Nephron (organoid): ENCODE measurements around the gene ZNF608.
A peak's percentile ranks its signal among the peaks of the same experiment; 100 is the strongest.

Experiments used
- H3K27ac Mint-ChIP-seq, 3 experiments: 2 replicates each; pipeline ENCODE4 v1.8.0; 2020; ENCODE audit warnings: mixed read lengths in 3 of 3, mild to moderate bottlenecking in 2 of 3, moderate library complexity in 1 of 3
- H3K27me3 Mint-ChIP-seq: 2 replicates; pipeline ENCODE4 v1.8.0; 2021; ENCODE audit warnings: low read depth, mild to moderate bottlenecking, moderate library complexity, mixed read lengths
- H3K36me3 Mint-ChIP-seq: 2 replicates; pipeline ENCODE4 v1.8.0; 2020; ENCODE audit warnings: low read depth, mixed read lengths
- H3K4me1 Mint-ChIP-seq: 2 replicates; pipeline ENCODE4 v1.8.0; 2020; ENCODE audit warnings: mixed read lengths
- H3K4me3 Mint-ChIP-seq, 3 experiments: 2 replicates each; pipeline ENCODE4 v1.8.0; 2020; ENCODE audit warnings: mild to moderate bottlenecking in 3 of 3, mixed read lengths in 3 of 3, moderate library complexity in 2 of 3
- H3K9me3 Mint-ChIP-seq: 2 replicates; pipeline ENCODE4 v1.8.0; 2020; ENCODE audit warnings: mixed read lengths
- CTCF ChIP-seq, 3 experiments: fragments of 200-600 bp; sonication (generic); IDR thresholded peaks; one replicate each; pipeline ENCODE4 v1.5.0; 2021; ENCODE audit warnings: antibody characterized with exemption in 3 of 3; ENCODE audit not compliant: unreplicated experiment in 3 of 3

Gene ZNF608

GRCh38 chr5:124714910-124715309 lies 31.5 kb downstream of the ZNF608 start:
- TF ChIP-seq CTCF (IDR thresholded peaks at IDR 0.05; ENCODE audit: unreplicated experiment in 3 of 3): no peak

GRCh38 chr5:124713595-124713994 lies 32.8 kb downstream of the ZNF608 start:
- no peak for TF ChIP-seq CTCF (IDR thresholded peaks at IDR 0.05; ENCODE audit: unreplicated experiment in 3 of 3)
- Mint-ChIP-seq H3K9me3 (no peaks in the 10 kb centered on the region), H3K4me3 (no peak overlapping the region), H3K4me1 (peaks cover 65% of the 10 kb centered on the region), H3K27me3 (peaks cover 4% of the 10 kb centered on the region), H3K36me3 (peaks cover 34% of the 10 kb centered on the region), H3K27ac (peak overlapping the region in 2 of 3 experiments; percentile 27 to 57)

More at GRCh38 chr5:124714910-124715309, 31.5 kb downstream of the ZNF608 start:
- Mint-ChIP-seq H3K36me3 (peaks cover 34% of the 10 kb centered on the region), H3K27me3 (peaks cover 4% of the 10 kb centered on the region), H3K27ac (peak overlapping the region in 1 of 3 experiments; percentile 42), H3K4me1 (peaks cover 65% of the 10 kb centered on the region), H3K4me3 (no peak overlapping the region), H3K9me3 (no peaks in the 10 kb centered on the region)

- Mint-ChIP-seq H3K4me3 (no peak overlapping the region), H3K9me3 (no peaks in the 10 kb centered on the region), H3K36me3 (peaks cover 29% of the 10 kb centered on the region), H3K27ac (peak overlapping the region; percentile 3 to 57 (median 40)), H3K27me3 (peaks cover 4% of the 10 kb centered on the region), H3K4me1 (peaks cover 65% of the 10 kb centered on the region)
- TF ChIP-seq CTCF (IDR thresholded peaks at IDR 0.05; ENCODE audit: unreplicated experiment in 3 of 3): no peak
Measured at GRCh38 chr5:124712731-124713305, 33.6 kb downstream of the ZNF608 start.

- peaks cover 4% of the 10 kb centered on the region for H3K27me3 Mint-ChIP-seq
Measured at GRCh38 chr5:124708086-124708485, 38.4 kb downstream of the ZNF608 start.

GRCh38 chr5:124707520-124707919 lies 38.9 kb downstream of the ZNF608 start:
- no peaks in the 10 kb centered on the region for H3K9me3 Mint-ChIP-seq
- no peak for TF ChIP-seq CTCF (IDR thresholded peaks at IDR 0.05; ENCODE audit: unreplicated experiment in 3 of 3)
- H3K4me1 Mint-ChIP-seq: peaks cover 91% of the 10 kb centered on the region

More at GRCh38 chr5:124708086-124708485, 38.4 kb downstream of the ZNF608 start:
- peaks cover 14% of the 10 kb centered on the region for H3K36me3 Mint-ChIP-seq
- peak overlapping the region; percentile 18 to 42 (median 24) for H3K4me3 Mint-ChIP-seq
- TF ChIP-seq CTCF (IDR thresholded peaks at IDR 0.05; ENCODE audit: unreplicated experiment in 3 of 3): no peak
- H3K9me3 Mint-ChIP-seq: no peaks in the 10 kb centered on the region
- peak overlapping the region; percentile 36 to 78 (median 50) for H3K27ac Mint-ChIP-seq
- H3K4me1 Mint-ChIP-seq: peaks cover 90% of the 10 kb centered on the region

More at GRCh38 chr5:124707520-124707919, 38.9 kb downstream of the ZNF608 start:
- Mint-ChIP-seq H3K4me3 (peak overlapping the region in 2 of 3 experiments; percentile 18 to 42), H3K36me3 (peaks cover 11% of the 10 kb centered on the region), H3K27ac (peak overlapping the region; percentile 36 to 78 (median 50)), H3K27me3 (no peaks in the 10 kb centered on the region)
